Endothelial cell of umbilical vein (primary cell): ENCODE results near the gene KRT34. TPM values are rescaled to one million over a fixed set of nuclear protein-coding genes. Genes with fewer than 3 reads are reported as not detected.

ENCODE experiments used
- BruUV-seq: library from RNA; stranded (reverse); fragments of 400-500 nt; replicated peaks from 2 replicates; lab custom pipeline; 2021; lab: Mats Ljungman, UMichigan
- CTCF ChIA-PET: fragments of 300-600, 350-600 bp; sonication (Branson Sonifier 250); formaldehyde crosslinking; loops from one replicate; lab custom pipeline; 2021; ENCODE audit warnings: antibody characterized with exemption, inconsistent platforms; lab: Charles Lee
- POLR2A ChIA-PET: fragments of 300-600, 350-600 bp; sonication (Branson Sonifier 250); formaldehyde crosslinking; loops from one replicate; lab custom pipeline; 2021; ENCODE audit warnings: antibody characterized with exemption, inconsistent platforms; lab: Charles Lee
- DNase-seq: peaks from one replicate; pipeline ENCODE4 v3.0.0-alpha.2; 2011; ENCODE audit warnings: low read depth, low spot score
- FAIRE-seq: peaks from 2 replicates; lab custom pipeline; 2011; peaks lifted over from hg19 to GRCh38; lab: Jason Lieb, UNC
- H2AFZ ChIP-seq: 2 replicates; pipeline ENCODE4 v1.6.0; 2012; ENCODE audit warnings: low read depth, low read length, control low read depth, inconsistent platforms
- H3K27ac ChIP-seq: 2 replicates; pipeline ENCODE4 v1.5.1; 2011; ENCODE audit warnings: low read depth, mild to moderate bottlenecking, control low read depth, low read length, moderate library complexity; ENCODE audit not compliant: insufficient read depth
- H3K27me3 ChIP-seq, 2 experiments: 2 replicates each; pipeline versions ENCODE4 v1.6.0 to v1.6.1; 2011; ENCODE audit warnings: low read length in 2 of 2, mixed read lengths in 1 of 2; ENCODE audit not compliant: control insufficient read depth in 2 of 2, insufficient read depth in 2 of 2
- H3K36me3 ChIP-seq, 2 experiments: 2 replicates in 1 of 2; 3 replicates in 1 of 2; pipeline ENCODE4 v1.5.1; 2011; ENCODE audit warnings: low read length in 2 of 2, mild to moderate bottlenecking in 1 of 2, moderate library complexity in 1 of 2; ENCODE audit not compliant: control insufficient read depth in 2 of 2, insufficient read depth in 2 of 2; ENCODE audit errors: extremely low read depth in 1 of 2
- H3K4me1 ChIP-seq: 3 replicates; pipeline ENCODE4 v1.5.1; 2011; ENCODE audit warnings: mild to moderate bottlenecking, low read length; ENCODE audit not compliant: control insufficient read depth, insufficient read depth; ENCODE audit errors: extremely low read depth
- H3K4me2 ChIP-seq: 2 replicates; pipeline ENCODE4 v1.6.1; 2011; ENCODE audit warnings: low read length, control low read depth, mixed read lengths; ENCODE audit not compliant: insufficient read depth
- H3K4me3 ChIP-seq, 3 experiments: fragments of 200-600 bp in 1 of 3; sonication (generic), shearing (Covaris generic) in 1 of 3; replicated peaks in 1 of 3; 2 replicates each; pipeline ENCODE4 v1.5.1; 2011 to 2016; ENCODE audit warnings: control low read depth in 3 of 3, low read length in 3 of 3, mild to moderate bottlenecking in 2 of 3, inconsistent platforms in 1 of 3, low read depth in 1 of 3, moderate library complexity in 1 of 3; ENCODE audit not compliant: insufficient read depth in 1 of 3
- H3K79me2 ChIP-seq: 2 replicates; pipeline ENCODE4 v1.6.0; 2012; ENCODE audit warnings: low read length, inconsistent platforms; ENCODE audit not compliant: control insufficient read depth, insufficient read depth
- H3K9ac ChIP-seq: replicated peaks from 2 replicates; pipeline ENCODE3; 2011; ENCODE audit warnings: low read length, control low read depth; ENCODE audit not compliant: insufficient read depth; ENCODE audit errors: extremely low read depth
- H3K9me1 ChIP-seq: replicated peaks from 3 replicates; pipeline ENCODE4 v1.6.0; 2011; ENCODE audit warnings: mild to moderate bottlenecking, low read length; ENCODE audit not compliant: control insufficient read depth, insufficient read depth; ENCODE audit errors: extremely low read depth
- H3K9me3 ChIP-seq: replicated peaks from 2 replicates; pipeline ENCODE4 v1.5.1; 2012; ENCODE audit warnings: low read length, inconsistent platforms; ENCODE audit not compliant: control insufficient read depth, insufficient read depth
- H4K20me1 ChIP-seq: replicated peaks from 2 replicates; pipeline ENCODE3; 2011; ENCODE audit warnings: mild to moderate bottlenecking, low read length; ENCODE audit not compliant: control insufficient read depth, insufficient read depth; ENCODE audit errors: extremely low read depth
- EZH2 ChIP-seq: IDR thresholded peaks from 2 replicates; pipeline ENCODE4 v1.6.1; 2012; ENCODE audit warnings: borderline replicate concordance, low read depth, mild to moderate bottlenecking, moderate library complexity, low read length, inconsistent platforms; ENCODE audit not compliant: severe bottlenecking
- FOS ChIP-seq: IDR thresholded peaks from 2 replicates; pipeline ENCODE4 v1.6.1; 2011; ENCODE audit warnings: mild to moderate bottlenecking, low read length, moderate library complexity, borderline replicate concordance; ENCODE audit not compliant: insufficient read depth
- GATA2 ChIP-seq: IDR thresholded peaks from 2 replicates; pipeline ENCODE4 v1.7.0; 2011; ENCODE audit warnings: low read depth, mild to moderate bottlenecking, moderate library complexity, mixed read lengths, low read length; ENCODE audit not compliant: insufficient read length, insufficient read depth
- JUN ChIP-seq: IDR thresholded peaks from 2 replicates; pipeline ENCODE4 v1.6.1; 2011; ENCODE audit warnings: borderline replicate concordance, low read depth; ENCODE audit not compliant: insufficient read length, insufficient read depth
- MYC ChIP-seq: IDR thresholded peaks from one replicate; pipeline ENCODE4 v1.6.1; 2011; ENCODE audit warnings: mild to moderate bottlenecking, low read depth, low read length
- POLR2A ChIP-seq: IDR thresholded peaks from 2 replicates; pipeline ENCODE4 v1.6.1; 2012; ENCODE audit warnings: low read depth, mild to moderate bottlenecking, control low read depth, low read length
- POLR2AphosphoS5 ChIP-seq: IDR thresholded peaks from 2 replicates; pipeline ENCODE4 v1.6.1; 2012; ENCODE audit warnings: low read depth, mild to moderate bottlenecking, control low read depth, low read length, moderate library complexity; ENCODE audit not compliant: insufficient read depth
- dilution Hi-C: fragments of 300-500 bp; cut with MboI; formaldehyde crosslinking; loops from one replicate; pipeline ENCODE4 v1.15.0; 2019; ENCODE audit warnings: low sequenced_read_pairs; ENCODE audit not compliant: extremely low pct_ligation_motif_present
- intact Hi-C: fragments of 100-400 bp; cut with micrococcal nuclease; formaldehyde crosslinking; loops from one replicate; pipeline ENCODE4 v1.10.0; 2022
- polyA plus RNA-seq, 4 experiments: library from polyadenylated mRNA; depleted of rRNA in 3 of 4; stranded (reverse) in 3 of 4; unstranded in 1 of 4; fragments of >200 nt; gene quantifications; 2 replicates each; pipeline versions ENCODE4 v1.2.1 to v1.2.3, GENCODE V29; 2011 to 2012; ENCODE audit warnings: missing spikeins in 1 of 4
- total RNA-seq: library from RNA; stranded (reverse); gene quantifications from 2 replicates; pipeline ENCODE4 v1.2.3, GENCODE V29; 2021
- TF ChIP-seq, protein P1 (sequence below), 2 donors: IDR thresholded peaks; 1 replicate in 1 of 2; 2 replicates in 1 of 2; pipeline ENCODE4 v1.5.1; 2011; ENCODE audit warnings: low read length in 2 of 2, mild to moderate bottlenecking in 2 of 2, moderate library complexity in 2 of 2, control low read depth in 1 of 2, inconsistent platforms in 1 of 2, low read depth in 1 of 2; ENCODE audit not compliant: insufficient read depth in 1 of 2; ENCODE audit errors: extremely low read depth in 1 of 2
- TF ChIP-seq, protein P2 (sequence below): IDR thresholded peaks from 2 replicates; pipeline ENCODE4 v1.6.1; 2011; ENCODE audit not compliant: insufficient read depth, insufficient read length

KRT34 gene
- total and polyA plus RNA-seq, 2 donors (not counting 3 experiments of a cell fraction or from before 2014, with no cell fraction given), result not detected

DNA sequence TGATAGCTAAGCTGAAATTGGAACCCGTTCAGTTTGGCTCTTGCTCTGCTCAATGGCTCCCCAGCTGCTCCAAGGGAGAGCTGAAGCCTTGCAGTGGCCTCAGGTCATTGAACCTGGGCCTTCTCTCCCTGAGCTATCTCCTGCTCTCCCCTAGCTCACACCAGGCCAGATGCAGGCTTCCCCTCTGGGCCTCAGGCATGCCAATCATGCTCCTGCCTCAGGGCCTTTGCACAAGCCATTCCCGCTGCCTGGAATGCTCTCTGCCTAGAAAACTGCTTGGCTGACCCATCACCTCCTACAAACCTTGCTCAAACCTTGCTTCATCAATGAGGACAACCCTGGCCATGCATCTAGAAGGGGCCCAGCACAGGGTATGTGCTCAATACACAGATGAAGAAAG, 49.9 kb downstream of the KRT34 start:
- ChIA-PET POLR2A (no interaction called here), CTCF (interaction anchor here (1.2 to 1.9 kb wide), 3 partner anchors 14 to 423 kb away, joined by 3 to 8 read pairs (median 3); no protein-coding TSS in a partner anchor)
- H3K27me3 ChIP-seq, result no peaks in the 10 kb centered on the region
- dilution Hi-C loops (no loop called here), intact Hi-C loops (no loop called here)
- H3K79me2 ChIP-seq, result no peaks in the 10 kb centered on the region
- no peaks in the 10 kb centered on the region for H3K36me3 ChIP-seq
- no peaks in the 10 kb centered on the region for H3K9me3 ChIP-seq
- FAIRE-seq (no peak), DNase-seq (no peak)
- no peak overlapping the region for H3K4me2 ChIP-seq
- H3K9ac ChIP-seq, result no peak overlapping the region
- no peak overlapping the region for H3K4me3 ChIP-seq
- H3K4me1 ChIP-seq, result no peaks in the 10 kb centered on the region
- BruUV-seq, result no TSS peak
- TF ChIP-seq GATA2 (no peak), FOS (no peak), EZH2 (no peak), JUN (no peak), POLR2AphosphoS5 (no peak), MYC (no peak), POLR2A (no peak)
- TF ChIP-seq, protein P1, sequence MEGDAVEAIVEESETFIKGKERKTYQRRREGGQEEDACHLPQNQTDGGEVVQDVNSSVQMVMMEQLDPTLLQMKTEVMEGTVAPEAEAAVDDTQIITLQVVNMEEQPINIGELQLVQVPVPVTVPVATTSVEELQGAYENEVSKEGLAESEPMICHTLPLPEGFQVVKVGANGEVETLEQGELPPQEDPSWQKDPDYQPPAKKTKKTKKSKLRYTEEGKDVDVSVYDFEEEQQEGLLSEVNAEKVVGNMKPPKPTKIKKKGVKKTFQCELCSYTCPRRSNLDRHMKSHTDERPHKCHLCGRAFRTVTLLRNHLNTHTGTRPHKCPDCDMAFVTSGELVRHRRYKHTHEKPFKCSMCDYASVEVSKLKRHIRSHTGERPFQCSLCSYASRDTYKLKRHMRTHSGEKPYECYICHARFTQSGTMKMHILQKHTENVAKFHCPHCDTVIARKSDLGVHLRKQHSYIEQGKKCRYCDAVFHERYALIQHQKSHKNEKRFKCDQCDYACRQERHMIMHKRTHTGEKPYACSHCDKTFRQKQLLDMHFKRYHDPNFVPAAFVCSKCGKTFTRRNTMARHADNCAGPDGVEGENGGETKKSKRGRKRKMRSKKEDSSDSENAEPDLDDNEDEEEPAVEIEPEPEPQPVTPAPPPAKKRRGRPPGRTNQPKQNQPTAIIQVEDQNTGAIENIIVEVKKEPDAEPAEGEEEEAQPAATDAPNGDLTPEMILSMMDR (IDR thresholded peaks at IDR 0.05; ENCODE audit: extremely low read depth in 1 of 2, insufficient read depth in 1 of 2, low read depth in 1 of 2, low read length in 2 of 2), result no peak
- TF ChIP-seq, protein P2, sequence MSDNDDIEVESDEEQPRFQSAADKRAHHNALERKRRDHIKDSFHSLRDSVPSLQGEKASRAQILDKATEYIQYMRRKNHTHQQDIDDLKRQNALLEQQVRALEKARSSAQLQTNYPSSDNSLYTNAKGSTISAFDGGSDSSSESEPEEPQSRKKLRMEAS, result no peak
- H3K27ac ChIP-seq, result no peak overlapping the region
- H2AFZ ChIP-seq, result no peak overlapping the region
- H4K20me1 ChIP-seq, result no peaks in the 10 kb centered on the region
- no peaks in the 10 kb centered on the region for H3K9me1 ChIP-seq
